ENCODE measurements around the gene ZGPAT. TPM values are rescaled to one million over a fixed set of nuclear protein-coding genes. Genes with fewer than 3 reads are reported as not detected.

The ZGPAT gene
- total and polyA plus RNA-seq, 2 of the 8 experiments (the other 6 are each of a cell fraction or from before 2014, with no cell fraction given) = 14.5 to 21.4 TPM

DNA sequence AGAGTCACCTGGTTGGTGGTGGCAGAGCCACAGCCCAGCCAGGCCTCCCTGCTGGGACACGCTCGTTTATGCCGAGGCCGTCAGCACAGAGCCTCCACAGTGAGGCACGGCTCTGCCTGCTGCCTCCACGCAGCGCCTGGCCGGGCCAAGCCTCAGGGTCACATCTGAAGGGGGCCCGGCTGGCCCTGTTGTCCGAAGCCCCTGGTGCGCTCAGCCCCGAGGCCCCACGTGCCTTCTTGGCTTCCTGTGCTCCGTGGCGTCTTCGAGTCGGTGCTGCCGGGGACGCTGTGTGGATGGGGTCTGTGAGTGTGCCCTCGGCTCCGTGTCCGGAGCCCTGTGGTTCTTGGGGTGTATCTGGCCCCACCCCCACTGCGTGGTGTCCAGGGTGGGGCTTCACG, 21.7 kb upstream of the ZGPAT start:
- no peak for TF ChIP-seq CREB1 (IDR thresholded peaks at IDR 0.05)
- TF ChIP-seq BRCA1 (IDR thresholded peaks at IDR 0.05; ENCODE audit: low read depth, low read length) = no peak
- Histone ChIP-seq H3K4me2 (ENCODE audit: insufficient read depth in 1 of 2, low read depth in 2 of 2, low read length in 2 of 2) (no peak overlapping the region), H4K5ac (ENCODE audit: insufficient read length, low read depth, low read length) (no peak overlapping the region), H2AFZ (ENCODE audit: low read length) (no peak overlapping the region), H3K79me2 (ENCODE audit: control insufficient read depth in 1 of 2, insufficient read depth in 2 of 2, low read length in 2 of 2) (no peaks in the 10 kb centered on the region), H3K14ac (ENCODE audit: insufficient read length) (no peak overlapping the region), H3K27ac (ENCODE audit: low read depth, low read length) (no peak overlapping the region), H4K8ac (ENCODE audit: extremely low read depth, insufficient read depth, low read length) (0 out of 2 replicates have a peak overlapping the region, but pooled peaks have one; percentile 3), H3K79me1 (ENCODE audit: low read depth, low read length) (no peaks in the 10 kb centered on the region), H2BK5ac (ENCODE audit: low read depth, low read length) (peak overlapping the region; percentile 66), H3K23ac (ENCODE audit: insufficient read length) (no peak overlapping the region), H3K27me3 (replicated peaks in 1 of 4; ENCODE audit: control insufficient read depth in 3 of 4, extremely low read depth in 1 of 4, insufficient read depth in 3 of 4, low read length in 3 of 4) (no peaks in the 10 kb centered on the region), H3K23me2 (ENCODE audit: low read depth, low read length) (no peaks in the 10 kb centered on the region), H3K9me3 (ENCODE audit: insufficient read depth in 2 of 2, low read depth in 1 of 2, low read length in 1 of 2) (no peaks in the 10 kb centered on the region), H3K4ac (replicated peaks; ENCODE audit: insufficient read length, low read depth, low read length) (no peak overlapping the region), H2BK15ac (ENCODE audit: low read length) (no peak overlapping the region), H3K4me1 (replicated peaks in 1 of 4; ENCODE audit: control insufficient read depth in 3 of 4, insufficient read depth in 4 of 4, low read length in 3 of 4) (no peaks in the 10 kb centered on the region; a peak in 1 of 7 replicates), H4K91ac (replicated peaks; ENCODE audit: insufficient read length, low read length) (no peak overlapping the region), H3K4me3 (ENCODE audit: extremely low read depth in 1 of 4, insufficient read depth in 2 of 4, low read depth in 3 of 4, low read length in 4 of 4) (no peak overlapping the region), H4K20me1 (replicated peaks in 1 of 2; ENCODE audit: control insufficient read depth in 1 of 2, insufficient read depth in 2 of 2, low read length in 2 of 2) (peaks cover 0 to 6% of the 10 kb centered on the region in 2 experiments), H3K18ac (ENCODE audit: extremely low read depth, low read length) (no peak overlapping the region; the same call in 1 of the 2 replicates), H3K56ac (replicated peaks; ENCODE audit: insufficient read length, low read depth, low read length) (no peak overlapping the region), H2BK20ac (ENCODE audit: low read length) (no peak overlapping the region), H2BK12ac (ENCODE audit: low read depth, low read length) (no peak overlapping the region), H3K36me3 (ENCODE audit: control insufficient read depth in 2 of 4, insufficient read depth in 4 of 4, low read length in 3 of 4) (peaks cover 0 to 3% (median 0%) of the 10 kb centered on the region in 4 experiments; a peak in 1 of 8 replicates), H2AK5ac (ENCODE audit: low read depth, low read length) (no peak overlapping the region), H2BK120ac (replicated peaks; ENCODE audit: low read depth, low read length) (no peak overlapping the region), H3K9ac (replicated peaks in 1 of 4; ENCODE audit: extremely low read depth in 1 of 4, low read depth in 3 of 4, low read length in 3 of 4) (0 out of 7 replicates have a peak overlapping the region, but pooled peaks of 1 of the 4 experiments have one; percentile 22)
- POLR2A ChIA-PET (ENCODE audit: partially characterized antibody) = interaction anchor here (4.3 kb wide), 1 partner anchor 12 kb away, joined by 31 read pairs; the partner anchor contains the start of gene TNFRSF6B
- WGBS, 2 experiments (ENCODE audit: extremely low coverage in 1 of 2, insufficient coverage in 1 of 2, insufficient read length in 1 of 2, insufficient replicate concordance in 2 of 2, low coverage in 1 of 2, low lambda C conversion rate in 2 of 2, missing lambda C conversion rate in 1 of 2) = 95% methylated on average over 19 of the region's 24 CpGs; no CpG with 5 or more reads in 1 of the 2 experiments
- CTCF ChIA-PET (ENCODE audit: partially characterized antibody) = no interaction called here
- DNase-seq (ENCODE audit: low read depth in 1 of 2, low spot score in 2 of 2) (no peak), FAIRE-seq (no peak)

Data from H1 (cell line).